SU-DHL-6 (cell line): ENCODE results near the gene IQCN.

ENCODE experiments used
- EZH2phosphoT487 ChIP-seq: fragments of 200-600 bp; sonication (generic), shearing (Covaris generic); conservative IDR thresholded peaks from 2 replicates; pipeline ENCODE4 v1.6.1; 2018; ENCODE audit warnings: mild to moderate bottlenecking, antibody characterized with exemption, low read length, moderate library complexity, mixed read lengths
- TF ChIP-seq, protein P1 (sequence below): fragments of 200-600 bp; sonication (generic); IDR thresholded peaks from one replicate; pipeline ENCODE4 v1.5.1; 2017; ENCODE audit warnings: antibody characterized with exemption, mild to moderate bottlenecking, low read length, moderate library complexity; ENCODE audit not compliant: insufficient read depth, poor library complexity, severe bottlenecking

DNA sequence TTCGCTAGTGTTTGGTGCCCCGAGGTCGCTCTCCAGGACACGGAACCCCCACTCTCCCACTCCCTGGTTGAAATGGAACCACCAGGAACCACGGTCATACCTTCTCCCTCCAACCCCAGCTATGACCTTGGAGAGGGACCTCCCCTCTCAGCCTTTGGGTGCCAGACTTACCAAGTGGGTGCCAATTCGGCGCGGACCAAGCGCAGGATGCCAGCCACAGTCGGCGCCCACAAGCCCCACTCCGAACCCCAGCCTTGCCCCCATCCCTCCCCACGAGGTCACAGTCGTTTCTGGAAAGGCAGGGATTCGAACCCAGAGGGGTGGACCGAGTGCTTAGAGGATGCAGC is 48.9 kb downstream of the IQCN start:
- TF ChIP-seq, protein P1, sequence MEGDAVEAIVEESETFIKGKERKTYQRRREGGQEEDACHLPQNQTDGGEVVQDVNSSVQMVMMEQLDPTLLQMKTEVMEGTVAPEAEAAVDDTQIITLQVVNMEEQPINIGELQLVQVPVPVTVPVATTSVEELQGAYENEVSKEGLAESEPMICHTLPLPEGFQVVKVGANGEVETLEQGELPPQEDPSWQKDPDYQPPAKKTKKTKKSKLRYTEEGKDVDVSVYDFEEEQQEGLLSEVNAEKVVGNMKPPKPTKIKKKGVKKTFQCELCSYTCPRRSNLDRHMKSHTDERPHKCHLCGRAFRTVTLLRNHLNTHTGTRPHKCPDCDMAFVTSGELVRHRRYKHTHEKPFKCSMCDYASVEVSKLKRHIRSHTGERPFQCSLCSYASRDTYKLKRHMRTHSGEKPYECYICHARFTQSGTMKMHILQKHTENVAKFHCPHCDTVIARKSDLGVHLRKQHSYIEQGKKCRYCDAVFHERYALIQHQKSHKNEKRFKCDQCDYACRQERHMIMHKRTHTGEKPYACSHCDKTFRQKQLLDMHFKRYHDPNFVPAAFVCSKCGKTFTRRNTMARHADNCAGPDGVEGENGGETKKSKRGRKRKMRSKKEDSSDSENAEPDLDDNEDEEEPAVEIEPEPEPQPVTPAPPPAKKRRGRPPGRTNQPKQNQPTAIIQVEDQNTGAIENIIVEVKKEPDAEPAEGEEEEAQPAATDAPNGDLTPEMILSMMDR, result no peak
- TF ChIP-seq EZH2phosphoT487, result no peak
